Retinal pigment epithelial cell (primary cell): ENCODE results near the gene AIG1.

Source experiments
- DNase-seq: peaks from one replicate; pipeline ENCODE4 v3.0.0-alpha.2; 2010; ENCODE audit warnings: low read depth
- H3K4me3 ChIP-seq: 2 replicates; pipeline ENCODE4 v1.5.1; 2011; ENCODE audit warnings: mild to moderate bottlenecking, low read length, control low read depth, moderate library complexity
- CTCF ChIP-seq: conservative IDR thresholded peaks from 2 replicates; pipeline ENCODE4 v1.5.1; 2011; ENCODE audit warnings: low read depth, low read length, control low read depth, inconsistent platforms

The AIG1 gene

GRCh38 chr6:143348531-143348930 is 287.8 kb downstream of the AIG1 start:
- no peak for DNase-seq
- no peak overlapping the region for H3K4me3 ChIP-seq
- no peak for TF ChIP-seq CTCF

GRCh38 chr6:143349530-143349929 is 288.8 kb downstream of the AIG1 start:
- TF ChIP-seq CTCF, result no peak

GRCh38 chr6:143356101-143356880 is 295.6 kb downstream of the AIG1 start:
- H3K4me3 ChIP-seq, result no peak overlapping the region
- no peak for TF ChIP-seq CTCF
- no peak for DNase-seq

More at GRCh38 chr6:143349530-143349929, 288.8 kb downstream of the AIG1 start:
- no peak overlapping the region for H3K4me3 ChIP-seq
- no peak for DNase-seq

GRCh38 chr6:143357152-143357551 is 296.5 kb downstream of the AIG1 start:
- no peak for DNase-seq
- H3K4me3 ChIP-seq, result no peak overlapping the region
- TF ChIP-seq CTCF, result no peak

- no peak for TF ChIP-seq CTCF
- H3K4me3 ChIP-seq, result no peak overlapping the region
- no peak for DNase-seq
Measured at GRCh38 chr6:143357561-143358255, 297.0 kb downstream of the AIG1 start.

- no peak overlapping the region for H3K4me3 ChIP-seq
- TF ChIP-seq CTCF, result no peak
- DNase-seq, result no peak
Measured at GRCh38 chr6:143361536-143362191, 301.0 kb downstream of the AIG1 start.

GRCh38 chr6:143362192-143362558 is 301.5 kb downstream of the AIG1 start:
- no peak for TF ChIP-seq CTCF
- no peak for DNase-seq
- H3K4me3 ChIP-seq, result no peak overlapping the region
